HepG2 (cell line): ENCODE results near the gene NUDCD2. TPM values are rescaled to one million over a fixed set of nuclear protein-coding genes. Genes with fewer than 3 reads are reported as not detected.

Source experiments
- BRF2 ChIP-seq: sonication (generic); formaldehyde crosslinking; IDR thresholded peaks from 2 replicates; pipeline ENCODE4 v1.8.1; 2022; ENCODE audit warnings: mild to moderate bottlenecking, missing genetic modification reagents
- DRAP1 ChIP-seq: IDR thresholded peaks from 2 replicates; pipeline ENCODE4 v1.6.1; 2016; ENCODE audit warnings: missing genetic modification reagents, missing compliant biosample characterization
- MBNL3 ChIP-seq: fragments of 250-450 bp; sonication (Bioruptor Pico); conservative IDR thresholded peaks from 2 replicates; pipeline ENCODE4 v1.8.0; 2022; ENCODE audit warnings: mild to moderate bottlenecking, inconsistent platforms
- ZHX1 ChIP-seq: sonication (generic); formaldehyde crosslinking; IDR thresholded peaks from 2 replicates; pipeline ENCODE4 v1.8.1; 2022; ENCODE audit warnings: low read depth, mild to moderate bottlenecking, missing genetic modification reagents
- ZNF354B ChIP-seq: sonication (generic); formaldehyde crosslinking; IDR thresholded peaks from 2 replicates; pipeline ENCODE4 v1.8.0; 2022; ENCODE audit warnings: mild to moderate bottlenecking, missing genetic modification reagents
- ZNF414 ChIP-seq: sonication (generic); formaldehyde crosslinking; IDR thresholded peaks from 2 replicates; pipeline ENCODE4 v1.5.0; 2020; ENCODE audit warnings: missing genetic modification reagents
- ZNF570 ChIP-seq: sonication (generic); formaldehyde crosslinking; IDR thresholded peaks from 2 replicates; pipeline ENCODE4 v1.4.0; 2020; ENCODE audit warnings: mild to moderate bottlenecking, missing genetic modification reagents, borderline replicate concordance
- ZNF691 ChIP-seq: sonication (generic); formaldehyde crosslinking; IDR thresholded peaks from 2 replicates; pipeline ENCODE4 v1.4.0; 2020; ENCODE audit warnings: missing genetic modification reagents, low read depth, mild to moderate bottlenecking, borderline replicate concordance
- ZNF720 ChIP-seq: sonication (generic); formaldehyde crosslinking; IDR thresholded peaks from 2 replicates; pipeline ENCODE4 v1.4.0; 2020; ENCODE audit warnings: missing genetic modification reagents
- polyA plus RNA-seq, 8 experiments: library from polyadenylated mRNA; depleted of rRNA in 3 of 8; stranded (reverse) in 7 of 8; unstranded in 1 of 8; fragments of >200 nt; fragmentation: Illumina TruSeq in 4 of 8; extraction: Trizol in 4 of 8; gene quantifications; 2 replicates each; pipeline versions ENCODE4 v1.2.1 to v1.2.3, GENCODE V29; 2011 to 2016; ENCODE audit warnings: low read depth in 4 of 8, missing spikeins in 1 of 8, mixed read lengths in 1 of 8; ENCODE audit not compliant: insufficient read depth in 1 of 8
- total RNA-seq, 5 experiments: library from RNA; depleted of rRNA; stranded (reverse); fragments of >200 nt; fragmentation: Illumina TruSeq; extraction: Trizol; gene quantifications; 2 replicates each; pipeline ENCODE4 v1.2.3, GENCODE V29; 2016; ENCODE audit warnings: low read depth in 1 of 5

The NUDCD2 gene
- total and polyA plus RNA-seq, 2 of the 13 experiments (the other 11 are each of a cell fraction or from before 2014, with no cell fraction given) = 14.8 to 39.2 TPM

- TF ChIP-seq ZHX1 (CRISPR knock-in tag) (no peak), BRF2 (CRISPR knock-in tag) (0 out of 2 replicates have a peak, but pooled peaks have one; percentile 23), ZNF414 (CRISPR knock-in tag) (no peak), ZNF691 (no peak), DRAP1 (CRISPR knock-in tag) (peak; percentile 100), ZNF570 (CRISPR knock-in tag) (no peak), MBNL3 (CRISPR knock-in tag) (no peak), ZNF354B (CRISPR knock-in tag) (no peak), ZNF720 (CRISPR knock-in tag) (no peak)
These were observed 22.4 kb downstream of the NUDCD2 start, which contains the start of gene CCNG1 (continued) for GRCh38 chr5:163437309-163438182.
